Mesothelial cell of epicardium (in vitro differentiated cells): ENCODE data around the gene PAMR1. TPM values are rescaled to one million over a fixed set of nuclear protein-coding genes. Genes with fewer than 3 reads are reported as not detected.

Source experiments
- DNase-seq, 2 experiments: peaks; one replicate each; pipeline ENCODE4 v3.0.0; 2021; ENCODE audit warnings: low spot score in 2 of 2; ENCODE audit not compliant: unreplicated experiment in 2 of 2
- H3K27ac Mint-ChIP-seq: 2 replicates; pipeline ENCODE4 v1.8.0; 2021; ENCODE audit warnings: mixed read lengths
- H3K27me3 Mint-ChIP-seq: 2 replicates; pipeline ENCODE4 v1.8.0; 2021; ENCODE audit warnings: low read depth, mixed read lengths
- H3K36me3 Mint-ChIP-seq: 2 replicates; pipeline ENCODE4 v1.8.0; 2021; ENCODE audit warnings: mixed read lengths
- H3K4me1 Mint-ChIP-seq: 2 replicates; pipeline ENCODE4 v1.8.0; 2021; ENCODE audit warnings: mixed read lengths
- H3K4me3 Mint-ChIP-seq: 2 replicates; pipeline ENCODE4 v1.8.0; 2021; ENCODE audit warnings: mild to moderate bottlenecking, moderate library complexity, mixed read lengths
- H3K9me3 Mint-ChIP-seq: 2 replicates; pipeline ENCODE4 v1.8.0; 2021; ENCODE audit warnings: mixed read lengths
- CTCF ChIP-seq: fragments of 200-600 bp; sonication (generic); IDR thresholded peaks from one replicate; pipeline ENCODE4 v1.5.0; 2021; ENCODE audit warnings: antibody characterized with exemption; ENCODE audit not compliant: unreplicated experiment
- total RNA-seq: library from RNA; stranded (reverse); gene quantifications from 3 replicates; pipeline ENCODE4 v1.2.1, GENCODE V29; 2021

PAMR1 gene
- total RNA-seq, 1 donor from 2014 or later: 38.3 TPM

GRCh38 chr11:35463331-35463751, 62.1 kb downstream of the PAMR1 start:
- H3K36me3 Mint-ChIP-seq: peaks cover 2% of the 10 kb centered on the region
- peaks cover 5% of the 10 kb centered on the region for H3K4me1 Mint-ChIP-seq
- DNase-seq: no peak
- no peak for TF ChIP-seq CTCF
- no peaks in the 10 kb centered on the region for H3K9me3 Mint-ChIP-seq
- no peak overlapping the region for H3K4me3 Mint-ChIP-seq
- H3K27me3 Mint-ChIP-seq: peaks cover 3% of the 10 kb centered on the region
- no peak overlapping the region for H3K27ac Mint-ChIP-seq

- H3K27me3 Mint-ChIP-seq: peaks cover 4% of the 10 kb centered on the region
Measured at GRCh38 chr11:35461917-35462538, 63.4 kb downstream of the PAMR1 start.

GRCh38 chr11:35459489-35459888, 65.9 kb downstream of the PAMR1 start:
- H3K27ac Mint-ChIP-seq: no peak overlapping the region
- no peak overlapping the region for H3K4me3 Mint-ChIP-seq
- no peak for DNase-seq
- no peaks in the 10 kb centered on the region for H3K9me3 Mint-ChIP-seq
- no peaks in the 10 kb centered on the region for H3K36me3 Mint-ChIP-seq
- H3K4me1 Mint-ChIP-seq: peaks cover 7% of the 10 kb centered on the region
- peaks cover 4% of the 10 kb centered on the region for H3K27me3 Mint-ChIP-seq
- no peak for TF ChIP-seq CTCF

More at GRCh38 chr11:35461917-35462538, 63.4 kb downstream of the PAMR1 start:
- peaks cover 5% of the 10 kb centered on the region for H3K4me1 Mint-ChIP-seq
- no peak overlapping the region for H3K27ac Mint-ChIP-seq
- peaks cover under 1% of the 10 kb centered on the region for H3K36me3 Mint-ChIP-seq
- H3K9me3 Mint-ChIP-seq: no peaks in the 10 kb centered on the region
- no peak for TF ChIP-seq CTCF
- no peak for DNase-seq
- no peak overlapping the region for H3K4me3 Mint-ChIP-seq

GRCh38 chr11:35458846-35459245, 66.6 kb downstream of the PAMR1 start:
- DNase-seq: no peak
- no peak for TF ChIP-seq CTCF
- Mint-ChIP-seq H3K9me3 (no peaks in the 10 kb centered on the region), H3K4me3 (no peak overlapping the region), H3K36me3 (no peaks in the 10 kb centered on the region), H3K27ac (no peak overlapping the region), H3K4me1 (peaks cover 14% of the 10 kb centered on the region), H3K27me3 (peaks cover 4% of the 10 kb centered on the region)

- Mint-ChIP-seq H3K27me3 (peaks cover 4% of the 10 kb centered on the region), H3K4me1 (peaks cover 20% of the 10 kb centered on the region), H3K27ac (no peak overlapping the region), H3K9me3 (peaks cover 13% of the 10 kb centered on the region), H3K36me3 (peaks cover 11% of the 10 kb centered on the region), H3K4me3 (no peak overlapping the region)
- no peak for TF ChIP-seq CTCF
- DNase-seq: no peak
Measured at GRCh38 chr11:35454362-35454761, 71.1 kb downstream of the PAMR1 start.
